ENCODE results near the gene PAQR8.

The PAQR8 gene

DNA sequence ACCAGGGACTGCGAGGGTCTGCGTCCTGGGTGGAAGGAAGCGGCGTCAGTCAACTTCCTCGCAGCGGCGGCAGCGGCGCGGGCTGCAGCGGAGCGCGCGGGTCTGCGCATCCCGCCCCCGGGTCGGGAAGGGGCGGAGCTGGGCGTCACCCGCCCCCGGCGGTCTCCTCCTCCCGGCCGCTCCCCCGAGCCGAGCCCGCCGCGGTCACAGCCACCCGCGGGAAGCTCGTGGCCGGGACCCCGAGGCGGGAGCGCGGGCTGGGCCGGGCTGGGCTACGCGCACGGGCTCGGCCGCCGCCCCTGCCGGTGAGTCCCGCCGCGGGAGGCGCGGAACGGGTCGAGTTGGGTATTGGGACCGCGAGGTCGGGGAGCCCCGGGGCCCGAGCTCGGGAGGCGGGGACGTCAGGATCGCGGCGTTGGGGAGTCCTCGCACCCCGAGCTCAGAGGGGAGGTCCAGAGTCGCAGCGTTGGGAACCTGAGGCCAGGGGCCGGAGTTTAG is at the start of gene PAQR8:
TSS of gene PAQR8 (plus strand) at position 207 of the 498 bp plus-strand sequence. CDS start 41,063 bp downstream, outside the sequence.
- DNase-seq (ENCODE audit: low spot score) = no peak

DNA sequence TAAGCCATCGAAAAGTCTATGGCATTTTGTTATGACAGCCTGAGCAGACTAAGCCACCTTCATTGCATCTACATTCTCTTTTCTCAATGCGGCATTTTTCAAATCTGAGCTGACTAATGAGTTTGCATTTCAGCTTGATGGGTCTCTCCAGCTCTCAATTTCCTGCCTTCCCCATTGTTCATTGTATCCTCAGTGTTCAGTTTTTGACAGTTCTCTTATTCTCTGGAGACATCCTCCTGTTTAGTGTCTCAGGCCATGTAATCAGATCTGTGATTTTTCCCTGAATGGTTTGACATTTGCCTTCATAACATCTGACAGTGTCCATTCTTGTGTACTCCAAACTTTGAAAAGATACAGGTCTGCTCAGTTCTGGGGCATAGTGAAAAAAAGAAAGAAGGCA is 49.5 kb upstream of the PAQR8 start:
- DNase-seq (ENCODE audit: low spot score) = no peak

GRCh38 chr6:52314752-52315151 is 47.2 kb upstream of the PAQR8 start:
- DNase-seq (ENCODE audit: low spot score) = no peak

DNA sequence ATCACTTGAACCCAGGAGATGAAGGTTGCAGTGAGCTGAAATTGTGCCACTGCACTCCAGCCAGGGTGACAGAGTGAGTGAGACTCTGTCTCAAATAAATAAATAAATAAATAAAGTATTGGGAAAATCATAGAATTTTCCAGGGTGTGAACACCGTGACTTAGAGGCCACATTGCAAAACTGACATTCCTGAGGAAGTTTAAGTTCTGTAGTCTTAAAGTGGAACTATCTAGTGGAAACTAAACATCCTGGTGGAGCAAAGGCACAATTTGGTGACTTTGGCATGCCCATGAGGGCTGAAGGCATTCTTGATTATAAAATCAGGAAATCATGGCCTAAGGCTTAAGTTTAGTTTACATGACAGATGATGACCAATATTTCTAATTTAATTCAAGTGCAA is 44.7 kb upstream of the PAQR8 start:
- DNase-seq (ENCODE audit: low spot score) = no peak

DNA sequence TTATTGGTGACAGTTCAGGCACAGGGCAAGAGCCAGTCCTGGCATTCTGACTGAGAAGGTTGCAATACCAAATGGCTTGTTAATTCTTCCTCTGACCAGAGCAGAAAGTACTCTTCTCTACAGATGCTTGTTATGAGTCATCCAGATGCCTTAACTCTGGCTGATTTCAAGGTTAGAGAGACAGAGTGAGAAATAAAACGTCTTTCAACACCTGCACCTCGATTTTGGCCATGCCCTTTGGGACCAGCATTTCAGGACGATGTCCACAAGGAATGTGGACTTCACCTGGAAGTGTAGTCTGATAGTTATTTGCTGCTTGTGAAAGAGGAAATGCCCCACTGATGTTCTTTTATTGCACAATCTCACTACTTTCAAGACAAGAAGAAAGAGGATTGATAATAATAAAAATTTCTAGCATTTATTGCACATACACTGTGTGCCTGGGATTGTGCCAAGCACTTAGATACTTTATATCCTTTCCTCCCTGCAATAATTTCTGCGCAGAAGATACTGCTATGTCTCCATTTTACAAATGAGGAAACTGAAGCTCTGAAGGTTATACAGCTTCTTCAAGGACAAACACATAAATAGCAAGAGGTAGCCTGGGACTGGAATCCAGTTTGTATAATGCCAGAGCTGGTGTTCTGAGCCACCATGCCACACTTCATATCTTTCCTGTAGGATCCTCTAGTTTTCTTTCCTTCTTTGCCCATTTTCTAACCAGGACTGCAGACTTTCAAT is 43.9 kb upstream of the PAQR8 start:
- DNase-seq (ENCODE audit: low spot score) = no peak

- no peak for DNase-seq (ENCODE audit: low spot score)
Observed at GRCh38 chr6:52324189-52324588, 37.8 kb upstream of the PAQR8 start.

- DNase-seq (ENCODE audit: low spot score) = no peak
Observed at GRCh38 chr6:52325695-52326471, 36.1 kb upstream of the PAQR8 start.

DNA sequence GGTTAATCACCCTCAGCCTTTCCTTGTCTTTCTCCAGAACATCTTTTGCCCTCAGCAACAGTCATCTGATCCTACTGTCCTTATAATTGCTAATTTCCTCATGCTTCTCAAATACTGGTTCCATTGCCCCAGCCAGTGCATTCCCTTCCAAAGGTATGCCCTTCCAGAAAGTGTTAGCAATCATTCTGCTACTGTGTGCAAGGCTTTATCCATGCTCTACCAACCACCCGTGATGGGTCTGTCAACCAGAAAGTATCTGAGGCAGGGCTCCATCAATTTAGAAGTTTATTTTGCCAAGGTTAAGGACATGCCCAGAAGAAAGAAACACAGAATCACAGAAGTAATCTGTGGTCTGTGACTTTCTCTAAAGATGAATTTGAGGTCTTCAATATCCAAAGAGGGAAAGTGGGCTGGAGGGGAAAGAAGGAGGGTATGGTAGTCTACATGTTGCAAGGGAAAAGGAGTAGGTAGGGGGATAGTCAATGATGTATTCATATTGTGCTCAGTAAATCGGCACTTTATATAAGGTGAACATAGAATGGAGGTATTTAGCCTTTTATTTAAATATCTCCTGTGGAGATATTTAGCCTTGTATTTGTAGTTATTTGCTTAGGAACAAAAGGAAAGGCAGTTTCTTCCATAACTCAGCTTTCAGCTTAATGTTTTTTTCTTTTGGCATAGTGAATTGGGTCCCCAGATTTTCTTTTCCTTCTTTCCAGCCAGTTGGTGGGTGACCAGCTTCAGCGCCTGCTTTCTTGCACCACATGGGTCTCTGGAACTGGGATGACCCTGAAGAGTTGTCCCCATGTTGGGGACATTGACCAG is 35.2 kb upstream of the PAQR8 start:
- DNase-seq (ENCODE audit: low spot score) = no peak

DNA sequence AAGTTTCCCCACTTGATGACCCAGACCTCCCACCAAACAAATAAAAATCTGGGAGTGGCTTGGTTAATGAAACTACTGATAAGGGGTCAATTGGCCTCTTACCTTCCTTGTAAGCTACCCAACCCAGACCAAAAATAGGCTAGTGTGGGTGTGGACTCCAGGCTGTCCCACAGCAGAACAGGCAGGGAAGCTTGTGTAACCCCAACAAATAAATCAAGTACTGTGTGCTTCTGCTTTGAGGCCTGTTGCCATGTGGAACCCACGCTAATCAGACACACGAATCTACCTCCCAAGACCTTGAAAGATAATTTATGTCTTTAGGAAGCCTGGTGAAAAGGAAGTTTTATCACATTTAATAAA is 33.7 kb upstream of the PAQR8 start:
- DNase-seq (ENCODE audit: low spot score) = no peak

DNA sequence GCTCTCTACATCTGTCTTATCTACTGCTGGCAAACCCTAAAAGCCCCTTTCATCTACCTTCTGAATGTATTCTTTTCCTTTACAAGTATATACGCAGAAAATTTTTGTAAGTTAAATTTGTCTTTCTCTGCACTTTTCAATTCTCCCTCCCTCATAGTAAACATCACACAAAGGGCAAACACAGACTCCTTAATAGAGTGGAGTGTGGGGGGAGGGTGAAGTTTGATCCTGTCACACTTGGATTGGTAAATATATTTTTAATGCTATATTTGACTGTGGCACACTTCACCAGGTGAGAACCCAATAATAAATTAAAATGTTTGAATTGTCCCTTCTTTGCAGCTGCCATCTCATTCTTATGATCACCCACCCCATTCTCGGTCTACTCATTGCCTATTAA is 33.2 kb upstream of the PAQR8 start:
- DNase-seq (ENCODE audit: low spot score) = no peak

GRCh38 chr6:52330470-52330869 is 31.5 kb upstream of the PAQR8 start:
- DNase-seq (ENCODE audit: low spot score) = no peak

DNA sequence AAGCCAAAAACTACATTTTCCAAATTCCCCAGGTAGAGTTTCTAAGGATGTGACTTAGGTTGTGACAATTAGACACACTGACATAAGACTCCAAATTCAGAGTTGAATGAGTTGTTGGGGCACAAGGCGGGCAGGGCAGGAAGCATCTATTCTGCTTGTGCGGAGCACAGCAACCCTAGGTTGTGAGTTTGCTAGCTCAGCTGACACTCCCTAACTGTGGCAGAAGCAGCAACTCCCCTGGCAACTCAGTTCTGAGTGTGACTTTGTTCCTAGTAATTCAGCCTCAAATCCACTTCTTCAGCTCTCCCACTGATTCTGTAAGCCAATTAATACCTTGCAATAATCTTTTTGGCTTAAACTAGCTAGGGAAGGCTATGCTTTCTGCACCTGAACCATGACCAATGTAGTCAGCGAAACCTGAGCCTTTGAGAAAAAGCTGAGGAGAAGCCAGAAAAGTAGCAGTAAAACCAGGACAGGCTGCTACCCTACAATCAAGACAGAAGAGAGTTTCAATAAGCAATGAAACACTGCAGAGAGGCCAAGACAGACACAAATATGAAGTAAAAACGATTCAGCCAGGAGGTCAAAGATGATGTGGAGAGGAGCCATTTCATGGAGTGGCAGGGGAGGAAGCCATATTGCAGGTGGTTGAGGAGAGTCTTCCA is 30.0 kb upstream of the PAQR8 start:
- no peak for DNase-seq (ENCODE audit: low spot score)

- DNase-seq (ENCODE audit: low spot score) = no peak
Observed at GRCh38 chr6:52333840-52334200, 28.1 kb upstream of the PAQR8 start.

- no peak for DNase-seq (ENCODE audit: low spot score)
Observed at GRCh38 chr6:52335576-52335975, 26.4 kb upstream of the PAQR8 start.

DNA sequence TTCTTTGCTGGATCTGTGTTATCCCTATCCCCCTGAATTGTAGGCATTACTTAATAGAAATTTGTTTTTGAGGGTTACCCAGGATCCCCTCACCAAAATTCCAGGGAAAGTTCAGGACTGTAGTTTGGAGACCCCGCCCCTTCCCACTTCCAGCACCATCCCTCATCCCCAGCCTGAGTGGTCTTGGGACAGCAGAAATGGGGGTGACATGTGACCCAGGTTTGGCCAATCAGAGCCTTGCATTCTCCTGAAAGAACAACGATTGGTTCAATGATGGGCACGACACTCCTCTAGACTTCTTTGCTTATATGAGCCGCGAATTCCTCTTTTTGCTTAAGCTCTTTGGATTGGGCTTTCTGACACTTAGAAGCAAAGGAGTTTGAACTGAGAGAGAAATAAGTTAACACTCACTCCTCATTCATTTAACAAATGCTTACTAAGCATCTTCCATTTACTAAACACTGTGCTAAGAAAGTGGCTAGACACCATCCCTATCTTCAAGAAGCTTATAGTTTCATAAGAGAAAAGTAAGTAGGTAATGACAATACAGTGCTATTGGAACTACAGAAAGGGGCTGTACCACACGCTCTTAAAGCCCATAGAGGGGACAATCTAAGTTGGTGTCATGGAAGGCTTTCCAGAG is 24.9 kb upstream of the PAQR8 start:
- DNase-seq (ENCODE audit: low spot score) = no peak

GRCh38 chr6:52337633-52338290 is 24.2 kb upstream of the PAQR8 start:
- no peak for DNase-seq (ENCODE audit: low spot score)

DNA sequence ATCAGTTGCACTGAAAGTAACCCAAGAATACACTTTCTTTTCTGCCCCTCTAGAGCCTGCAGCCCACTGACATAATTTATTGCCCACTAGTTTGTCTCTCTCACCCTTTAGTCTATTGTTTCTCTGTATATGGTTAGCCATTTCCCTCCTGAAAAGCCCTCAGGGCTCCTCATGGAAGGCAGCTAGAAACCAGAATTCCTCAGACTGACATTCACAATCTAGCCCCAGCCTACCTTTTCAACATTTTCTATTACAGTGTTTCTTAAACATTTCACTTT is 21.4 kb upstream of the PAQR8 start:
- DNase-seq (ENCODE audit: low spot score) = no peak

- no peak for DNase-seq (ENCODE audit: low spot score)
Observed at GRCh38 chr6:52341561-52342260, 20.2 kb upstream of the PAQR8 start.

GRCh38 chr6:52345311-52345710 is 16.6 kb upstream of the PAQR8 start:
- DNase-seq (ENCODE audit: low spot score) = no peak

DNA sequence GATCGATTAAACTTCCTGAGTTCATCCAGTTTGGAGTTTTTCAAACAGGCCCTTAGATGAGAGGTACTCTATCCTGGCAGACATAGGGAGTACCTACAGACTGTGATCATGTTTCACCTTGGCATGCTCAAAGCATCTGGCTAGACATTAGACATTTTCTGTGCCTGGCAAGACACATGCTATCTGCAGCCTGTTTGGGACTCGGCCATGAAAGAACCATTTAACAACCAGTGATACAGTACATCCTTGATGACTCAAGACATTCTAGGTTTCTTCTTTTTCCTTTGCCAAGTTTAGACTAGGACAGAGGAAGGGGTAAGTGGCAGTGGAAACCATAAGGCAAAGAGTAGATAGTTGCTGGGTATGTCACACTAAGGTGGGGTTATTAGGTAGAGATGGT is 15.4 kb upstream of the PAQR8 start:
- DNase-seq (ENCODE audit: low spot score) = no peak

DNA sequence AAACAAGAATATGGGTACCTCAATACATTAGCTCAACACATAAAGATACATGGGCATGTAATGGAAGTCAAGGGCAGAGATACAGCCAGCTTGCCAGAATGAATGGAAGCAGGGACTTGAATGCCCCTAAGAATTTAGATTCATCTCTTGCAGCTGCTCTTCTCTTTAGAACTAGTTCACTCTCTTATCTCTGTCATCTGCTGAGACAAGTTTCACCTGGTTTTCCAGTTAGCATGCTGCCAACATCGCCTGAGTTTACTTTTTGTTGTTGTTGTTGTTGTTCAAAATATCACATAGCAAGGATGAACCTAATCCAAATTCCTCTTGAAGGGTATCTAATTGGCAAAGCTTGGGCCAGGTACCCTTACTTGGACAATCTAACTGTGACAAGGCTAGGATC is 14.1 kb upstream of the PAQR8 start:
- no peak for DNase-seq (ENCODE audit: low spot score)

All from hematopoietic multipotent progenitor cell treated with erythropoietin and hydrocortisone succinate and interleukin-3 and kit ligand, for 17 days (in vitro differentiated cells).